Measurements from ENCODE around the gene SDK2.

DNA sequence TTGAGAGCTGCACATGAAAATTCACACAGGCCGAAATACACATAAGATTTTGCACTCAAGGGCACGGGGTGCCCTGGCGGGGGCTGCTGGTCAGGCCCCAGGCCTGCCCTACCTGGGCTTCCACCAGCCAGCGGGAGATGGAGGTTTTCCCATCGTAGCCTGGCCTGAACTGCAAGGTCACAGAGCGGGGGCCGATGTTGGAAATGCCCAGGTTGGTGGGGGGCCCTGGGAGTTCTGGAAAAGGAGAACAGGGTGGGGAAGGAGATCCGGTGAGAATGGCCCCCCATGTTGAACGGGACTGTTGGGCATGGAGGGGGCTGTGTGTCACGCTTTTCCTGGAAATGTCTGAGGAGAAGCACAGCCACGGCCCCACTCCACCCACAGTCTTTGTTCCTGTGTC is 245.2 kb downstream of the SDK2 start:
- no peak for TF ChIP-seq BHLHE40 (IDR thresholded peaks at IDR 0.05; ENCODE audit: borderline replicate concordance)
- no peak for TF ChIP-seq TARDBP (IDR thresholded peaks at IDR 0.05)
- no peak for TF ChIP-seq SUZ12 (IDR thresholded peaks at IDR 0.05)
- TF ChIP-seq FOXK2 (IDR thresholded peaks at IDR 0.05) = no peak
- TF ChIP-seq ARNT (IDR thresholded peaks at IDR 0.05) = no peak
- no peak for TF ChIP-seq CTBP1 (IDR thresholded peaks at IDR 0.05; ENCODE audit: borderline replicate concordance)
- no peak for TF ChIP-seq L3MBTL2 (conservative IDR thresholded peaks at IDR 0.05)
- no peak for TF ChIP-seq FOXA1 (IDR thresholded peaks at IDR 0.05)
- TF ChIP-seq ZNF384 (IDR thresholded peaks at IDR 0.05) = no peak
